Transverse colon (tissue), 3 donors: ENCODE results near the gene HYI.

Source experiments
- CTCF ChIP-seq, 5 experiments: fragments of 200-600 bp in 3 of 5; fragments of 450-650 bp in 2 of 5; sonication (generic) in 3 of 5; IDR thresholded peaks; 1 replicate in 2 of 5; 2 replicates in 3 of 5; pipeline ENCODE4 v1.5.1; 2016 to 2017; ENCODE audit warnings: antibody characterized with exemption in 5 of 5, inconsistent platforms in 3 of 5, mild to moderate bottlenecking in 2 of 5, moderate library complexity in 1 of 5
- EP300 ChIP-seq: sonication (generic); formaldehyde crosslinking; IDR thresholded peaks from one replicate; pipeline ENCODE4 v1.6.1; 2017; ENCODE audit warnings: antibody characterized with exemption, low read depth
- POLR2A ChIP-seq: fragments of 450-650 bp; IDR thresholded peaks from one replicate; pipeline ENCODE4 v1.6.1; 2016; ENCODE audit warnings: antibody characterized with exemption, mild to moderate bottlenecking, moderate library complexity

GRCh38 chr1:43444836-43445235 lies 8.9 kb downstream of the HYI start:
- TF ChIP-seq CTCF (IDR thresholded peaks at IDR 0.05) (no peak), POLR2A (no peak), EP300 (no peak)
